HG02943 (cell line): Measurements from ENCODE around the gene IL20RA.
"Not testable (repeated sequence)": the region's sequence is repeated elsewhere in the genome, so short reads cannot be mapped to it uniquely, and the experiment has no call there.

Source experiments
- ATAC-seq: cut with Tn5 transposase; IDR thresholded peaks from one replicate; pipeline ENCODE4 v1.9.1; 2021; ENCODE audit warnings: mild to moderate bottlenecking, low read depth, moderate library complexity; ENCODE audit not compliant: unreplicated experiment

IL20RA gene

DNA sequence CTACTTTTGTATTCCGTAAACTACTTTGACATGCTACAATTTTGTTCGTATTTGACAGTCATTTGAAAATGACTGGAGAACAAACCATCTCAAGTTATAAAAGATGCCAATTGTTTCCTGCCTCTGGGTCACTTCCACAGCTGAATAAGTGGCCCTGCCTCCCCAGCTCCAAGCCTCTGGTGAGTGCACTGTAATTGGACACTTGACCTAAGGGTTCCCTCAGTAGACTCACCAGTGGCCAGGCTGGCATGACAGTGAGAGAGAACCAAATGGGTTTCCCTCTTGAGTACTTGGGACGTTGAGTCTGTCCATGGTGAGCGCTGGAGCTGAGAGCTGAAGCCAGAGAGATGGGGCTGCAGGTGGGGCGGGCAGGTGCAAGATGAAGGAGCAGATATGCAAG, 65.6 kb downstream of the IL20RA start:
- no peak for ATAC-seq

DNA sequence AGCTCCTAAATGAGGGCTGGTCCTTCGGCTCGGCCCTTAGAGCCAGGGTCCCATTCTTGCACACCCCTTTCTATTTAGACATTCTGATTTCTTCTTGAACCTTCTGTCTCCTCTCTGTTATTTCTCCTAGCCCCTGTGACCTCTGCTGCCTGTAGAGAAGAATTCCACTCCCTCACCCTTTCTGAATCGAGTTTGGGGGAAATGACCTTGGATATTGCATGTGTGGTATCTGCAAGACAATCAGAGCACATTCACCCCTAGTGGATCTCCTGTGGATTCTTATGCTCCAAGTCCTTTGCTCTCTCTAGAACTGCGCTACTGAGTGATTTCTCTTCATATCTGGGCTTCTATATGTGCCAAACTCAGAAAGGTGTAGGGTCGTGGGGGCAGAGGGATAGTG, 67.7 kb downstream of the IL20RA start:
- ATAC-seq, result no peak

- ATAC-seq, result no peak
Measured at GRCh38 chr6:136975089-136975715, 69.6 kb downstream of the IL20RA start.

DNA sequence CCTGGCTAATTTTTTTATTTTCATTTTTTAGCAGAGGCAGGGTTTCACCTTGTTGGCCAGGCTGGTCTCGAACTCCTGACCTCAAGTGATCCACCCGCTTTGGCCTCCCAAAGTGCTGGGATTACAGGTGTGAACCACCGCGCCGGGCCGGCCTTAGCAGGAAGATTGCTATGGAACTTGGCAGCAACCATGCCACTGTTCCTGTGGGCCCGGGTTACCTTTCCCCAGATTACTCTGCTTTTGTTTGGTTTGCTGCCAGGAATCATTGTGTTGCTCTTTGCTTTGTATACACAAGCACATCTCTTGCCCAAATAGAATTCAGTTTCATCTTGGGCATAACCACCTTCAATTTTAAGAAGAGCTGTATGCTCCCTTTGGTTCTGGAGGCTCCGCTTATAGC, 71.0 kb downstream of the IL20RA start:
- not testable (repeated sequence) for ATAC-seq

DNA sequence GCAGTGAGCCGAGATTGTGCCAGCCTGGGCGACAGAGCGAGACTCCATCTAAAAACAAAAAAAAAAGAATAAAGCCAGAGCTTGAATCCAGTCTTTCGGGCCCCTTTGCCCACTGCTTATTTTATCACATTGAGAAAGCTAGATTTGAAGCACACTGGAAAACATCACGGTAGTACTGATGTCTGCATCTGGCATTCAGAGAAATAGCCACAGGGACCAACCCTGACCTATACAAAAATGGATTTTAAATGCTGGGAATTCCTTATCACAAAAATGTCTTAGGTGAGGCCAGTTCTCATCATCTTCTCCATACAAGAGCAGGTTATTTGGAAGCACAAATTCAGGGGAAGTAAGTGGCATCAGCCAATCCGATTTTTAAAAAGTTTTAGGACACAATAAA, 73.2 kb downstream of the IL20RA start:
- ATAC-seq, result no peak

DNA sequence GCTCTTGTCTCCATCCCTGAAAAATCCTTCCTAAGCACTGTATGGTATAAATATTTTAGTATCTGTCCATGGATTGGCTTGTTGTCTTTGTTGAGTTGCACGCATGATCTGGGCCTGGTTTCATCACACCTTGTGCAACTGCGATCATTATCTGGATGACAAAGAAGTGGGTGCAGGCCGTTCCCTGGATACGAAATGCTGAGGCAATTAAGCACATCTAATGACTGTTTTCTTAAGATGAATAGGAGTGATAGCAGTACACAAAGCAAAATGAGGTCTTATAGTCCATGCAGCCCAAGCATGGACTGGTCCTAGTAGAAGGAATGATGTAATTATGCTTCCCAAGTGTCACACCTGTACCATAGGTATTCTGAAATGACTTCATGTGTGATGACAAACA, 74.8 kb downstream of the IL20RA start:
- ATAC-seq, result no peak

DNA sequence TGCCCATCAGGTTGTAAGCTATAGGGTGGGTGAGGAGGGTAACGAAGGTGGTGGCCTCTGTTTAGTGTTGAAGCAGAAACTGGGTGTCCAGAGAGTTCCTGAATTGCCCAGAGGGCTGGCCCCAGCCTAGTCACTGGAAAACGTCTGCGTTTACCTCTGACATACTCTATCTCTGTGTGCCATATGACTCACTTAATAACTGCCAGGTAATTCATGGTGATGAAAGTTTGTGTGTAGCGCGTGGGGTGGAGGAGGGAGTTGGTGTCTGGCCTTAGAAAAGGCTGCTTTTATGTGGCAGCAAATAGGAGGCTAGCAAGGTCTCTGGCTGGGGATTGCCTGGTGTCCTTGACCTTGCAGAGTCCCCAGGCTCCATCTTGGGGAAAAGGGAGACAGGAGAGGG, 75.3 kb downstream of the IL20RA start:
- ATAC-seq, result no peak

- ATAC-seq, result no peak
Measured at GRCh38 chr6:136968837-136969236, 75.9 kb downstream of the IL20RA start.

GRCh38 chr6:136967876-136968752, 76.7 kb downstream of the IL20RA start:
- ATAC-seq, result no peak

DNA sequence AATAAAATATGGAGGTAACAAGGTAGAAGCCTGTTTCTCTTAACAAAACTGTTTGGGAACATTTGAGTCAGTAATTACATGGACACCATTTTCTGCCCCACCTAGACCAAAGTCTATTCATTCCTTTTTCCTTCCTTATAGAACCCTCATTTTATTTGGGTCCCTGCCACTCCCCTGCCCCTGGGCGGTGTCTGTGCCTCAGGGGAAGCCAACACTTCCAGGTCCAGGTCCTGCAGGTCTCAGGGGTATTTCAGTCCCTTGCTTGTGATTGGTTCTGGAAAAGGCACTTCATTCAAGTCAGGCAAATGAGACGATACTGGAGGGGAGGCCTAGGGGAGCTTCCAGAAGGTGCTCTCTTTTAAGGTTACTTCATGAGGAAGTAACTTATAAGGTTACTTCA, 80.4 kb downstream of the IL20RA start:
- no peak for ATAC-seq

- ATAC-seq, result no peak
Measured at GRCh38 chr6:136963259-136963658, 81.5 kb downstream of the IL20RA start.

DNA sequence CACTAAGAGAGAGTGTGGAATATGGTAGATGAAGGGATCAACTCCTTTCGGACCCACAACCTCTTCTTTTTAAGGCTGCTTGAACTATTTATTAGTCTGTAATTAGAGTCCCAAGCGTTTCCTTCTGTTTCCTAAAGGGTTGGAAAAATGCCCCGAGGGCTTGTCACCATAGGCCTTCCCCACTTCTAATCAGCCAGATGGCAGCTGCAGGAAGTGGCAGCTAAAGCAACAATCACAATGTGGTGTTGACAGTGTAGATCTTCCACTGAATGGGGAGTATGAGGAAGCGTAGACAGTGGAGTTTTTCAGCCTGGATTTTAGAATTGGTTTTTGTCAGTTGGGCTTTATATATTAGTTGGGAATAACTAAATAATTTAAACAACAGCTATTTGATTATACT, 82.1 kb downstream of the IL20RA start:
- ATAC-seq, result no peak

DNA sequence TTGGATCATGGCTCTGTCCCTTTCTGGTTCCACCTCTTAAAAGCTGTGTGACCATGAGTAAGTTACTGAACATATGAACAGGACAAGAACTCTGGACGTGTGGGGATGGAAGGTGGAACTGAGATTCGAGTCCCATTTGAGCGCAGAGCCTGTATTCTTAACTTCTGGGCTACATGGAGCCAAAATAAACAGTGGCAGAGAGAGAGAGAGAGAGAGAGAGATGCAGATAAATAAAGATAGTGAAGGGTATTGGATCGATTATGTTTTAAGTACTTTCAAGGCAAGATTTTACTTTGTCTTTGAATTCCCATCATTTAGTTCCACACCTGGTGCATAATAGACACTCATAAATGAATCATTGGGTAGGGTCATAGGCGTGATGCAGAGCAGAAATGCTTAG, 82.9 kb downstream of the IL20RA start:
- no peak for ATAC-seq

DNA sequence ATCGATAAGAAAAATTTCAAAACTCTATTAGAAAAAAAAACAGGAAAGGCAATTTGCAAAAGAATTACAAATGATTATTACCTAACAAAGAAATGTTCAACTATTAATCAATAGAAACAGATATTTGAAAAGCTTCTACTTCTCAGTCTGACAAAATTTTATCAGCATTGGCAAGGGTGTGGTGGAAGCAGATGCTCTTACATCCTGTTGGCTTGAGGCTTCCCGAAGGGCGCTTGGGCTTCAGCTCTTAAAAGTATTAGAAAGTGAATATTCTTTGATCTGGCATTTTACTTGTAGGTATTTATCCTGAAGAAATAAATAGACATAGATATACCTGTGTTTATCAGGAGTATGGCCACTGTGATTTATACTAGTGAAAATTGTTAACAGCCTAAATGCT, 84.0 kb downstream of the IL20RA start:
- ATAC-seq, result no peak

DNA sequence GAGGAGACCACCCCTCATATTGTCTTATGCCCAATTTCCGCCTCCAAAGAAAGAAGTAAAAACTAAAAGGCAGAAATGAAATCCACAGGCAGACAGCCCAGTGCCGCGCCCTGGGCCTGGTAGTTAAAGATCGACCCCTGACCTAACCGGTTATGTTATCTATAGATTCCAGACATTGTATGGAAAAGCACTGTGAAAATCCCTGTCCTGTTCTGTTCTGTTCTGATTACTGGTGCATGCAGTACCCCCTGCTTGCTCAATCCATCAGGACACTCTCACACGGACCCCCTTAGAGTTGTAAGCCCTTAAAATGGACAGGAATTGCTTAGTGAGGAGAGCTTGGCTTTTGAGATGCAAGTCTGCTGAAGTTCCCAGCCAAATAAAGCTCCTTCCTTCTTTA, 84.8 kb downstream of the IL20RA start:
- ATAC-seq, result not testable (repeated sequence)

DNA sequence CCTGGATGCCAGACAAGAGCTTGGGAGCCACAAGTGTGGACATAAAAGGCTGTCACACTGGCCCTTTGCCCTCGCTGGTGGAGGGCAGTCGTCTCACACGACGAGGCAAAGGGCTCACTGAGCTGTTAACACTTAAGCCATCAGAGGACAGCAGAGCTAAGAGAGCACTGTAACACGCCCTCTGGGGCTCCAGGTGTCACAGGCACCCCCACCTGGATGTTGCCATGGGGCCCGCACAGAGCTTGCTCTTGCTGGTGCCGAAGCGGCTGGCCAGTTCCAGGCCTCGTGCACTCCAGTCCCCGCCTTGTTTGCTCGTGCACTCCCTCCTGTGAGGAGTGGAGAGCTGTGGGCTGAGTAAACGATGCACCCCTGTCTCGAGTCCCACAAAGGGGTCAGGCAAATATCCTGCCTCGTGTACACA, 85.3 kb downstream of the IL20RA start:
- ATAC-seq, result no peak

- ATAC-seq, result no peak
Measured at GRCh38 chr6:136958168-136958567, 86.6 kb downstream of the IL20RA start.

GRCh38 chr6:136956590-136957544, 87.9 kb downstream of the IL20RA start:
- no peak for ATAC-seq

DNA sequence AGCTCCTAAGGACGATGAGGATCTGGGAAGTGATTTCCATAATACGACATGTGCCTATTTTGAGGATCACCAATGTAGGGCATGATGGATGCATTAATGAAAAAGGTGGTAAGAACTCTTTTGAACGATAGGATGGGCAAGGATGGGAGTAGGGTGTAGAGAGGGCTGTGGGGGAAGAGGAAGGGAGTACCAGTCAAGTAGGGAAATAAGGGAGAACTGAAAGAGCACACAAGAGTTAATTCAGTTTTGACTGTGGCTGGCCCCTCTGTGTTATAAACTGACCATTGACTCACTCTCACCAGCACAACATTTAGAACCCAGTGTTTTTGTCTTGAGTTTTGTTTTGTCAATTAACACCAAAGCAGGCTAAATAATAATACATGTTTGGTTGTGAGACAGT, 89.6 kb downstream of the IL20RA start:
- ATAC-seq, result no peak

GRCh38 chr6:136952714-136953260, 92.0 kb downstream of the IL20RA start:
- no peak for ATAC-seq
